ENCODE data around the gene PDE11A. TPM values are rescaled to one million over a fixed set of nuclear protein-coding genes. Genes with fewer than 3 reads are reported as not detected.

Gene PDE11A
- total RNA-seq, 2 experiments from 2014 or later = not detected

DNA sequence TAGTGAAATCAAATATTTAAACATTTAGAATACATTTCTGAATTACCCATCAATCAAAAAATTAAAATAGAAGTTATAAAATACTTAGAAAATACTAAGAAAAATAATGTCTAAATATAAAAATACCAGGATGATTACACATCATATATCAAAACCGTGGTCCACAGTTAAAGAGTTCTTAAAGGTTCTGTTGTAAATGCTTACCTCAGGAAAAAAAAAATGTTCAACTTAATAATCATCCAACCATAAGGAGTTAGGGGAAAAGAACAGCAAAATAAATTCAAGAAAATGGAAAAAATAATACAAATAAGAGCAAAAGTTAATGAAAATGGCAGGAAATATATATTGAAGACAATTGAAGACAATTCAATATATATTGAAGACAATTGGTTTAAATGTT, 43.2 kb downstream of the PDE11A start:
- no peaks in the 10 kb centered on the region for H3K36me3 ChIP-seq (ENCODE audit: insufficient read depth, low read length)
- H3K4me3 Mint-ChIP-seq = no peak overlapping the region
- no peak for ATAC-seq (ENCODE audit: poor library complexity)
- CTCF ChIA-PET = no interaction called here
- no peak overlapping the region for H3K27ac ChIP-seq (ENCODE audit: low read depth in 1 of 2, low read length in 2 of 2)
- H3K27me3 Mint-ChIP-seq = peaks cover 6% of the 10 kb centered on the region
- H3K4me1 Mint-ChIP-seq (ENCODE audit: low read depth) = no peaks in the 10 kb centered on the region
- intact Hi-C loops (cut with DNase I, micrococcal nuclease) = no loop called here
- TF ChIP-seq, protein P1, sequence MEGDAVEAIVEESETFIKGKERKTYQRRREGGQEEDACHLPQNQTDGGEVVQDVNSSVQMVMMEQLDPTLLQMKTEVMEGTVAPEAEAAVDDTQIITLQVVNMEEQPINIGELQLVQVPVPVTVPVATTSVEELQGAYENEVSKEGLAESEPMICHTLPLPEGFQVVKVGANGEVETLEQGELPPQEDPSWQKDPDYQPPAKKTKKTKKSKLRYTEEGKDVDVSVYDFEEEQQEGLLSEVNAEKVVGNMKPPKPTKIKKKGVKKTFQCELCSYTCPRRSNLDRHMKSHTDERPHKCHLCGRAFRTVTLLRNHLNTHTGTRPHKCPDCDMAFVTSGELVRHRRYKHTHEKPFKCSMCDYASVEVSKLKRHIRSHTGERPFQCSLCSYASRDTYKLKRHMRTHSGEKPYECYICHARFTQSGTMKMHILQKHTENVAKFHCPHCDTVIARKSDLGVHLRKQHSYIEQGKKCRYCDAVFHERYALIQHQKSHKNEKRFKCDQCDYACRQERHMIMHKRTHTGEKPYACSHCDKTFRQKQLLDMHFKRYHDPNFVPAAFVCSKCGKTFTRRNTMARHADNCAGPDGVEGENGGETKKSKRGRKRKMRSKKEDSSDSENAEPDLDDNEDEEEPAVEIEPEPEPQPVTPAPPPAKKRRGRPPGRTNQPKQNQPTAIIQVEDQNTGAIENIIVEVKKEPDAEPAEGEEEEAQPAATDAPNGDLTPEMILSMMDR (IDR thresholded peaks at IDR 0.05) = no peak
- H3K4me1 ChIP-seq (ENCODE audit: insufficient read depth, low read length) = no peaks in the 10 kb centered on the region
- DNase-seq = no peak
- POLR2A ChIA-PET = no interaction called here
- no peak overlapping the region for H3K27ac Mint-ChIP-seq
- no peaks in the 10 kb centered on the region for H3K9me3 Mint-ChIP-seq
- H3K9me3 ChIP-seq (ENCODE audit: control insufficient read depth in 1 of 2, insufficient read depth in 1 of 2, low read length in 2 of 2) = no peaks in the 10 kb centered on the region
- no peak overlapping the region for H3K4me3 ChIP-seq (ENCODE audit: low read length)
- H3K36me3 Mint-ChIP-seq (ENCODE audit: low read depth) = no peaks in the 10 kb centered on the region
- H3K27me3 ChIP-seq (ENCODE audit: control insufficient read depth in 1 of 2, insufficient read depth in 2 of 2, low read length in 2 of 2) = no peaks in the 10 kb centered on the region

DNA sequence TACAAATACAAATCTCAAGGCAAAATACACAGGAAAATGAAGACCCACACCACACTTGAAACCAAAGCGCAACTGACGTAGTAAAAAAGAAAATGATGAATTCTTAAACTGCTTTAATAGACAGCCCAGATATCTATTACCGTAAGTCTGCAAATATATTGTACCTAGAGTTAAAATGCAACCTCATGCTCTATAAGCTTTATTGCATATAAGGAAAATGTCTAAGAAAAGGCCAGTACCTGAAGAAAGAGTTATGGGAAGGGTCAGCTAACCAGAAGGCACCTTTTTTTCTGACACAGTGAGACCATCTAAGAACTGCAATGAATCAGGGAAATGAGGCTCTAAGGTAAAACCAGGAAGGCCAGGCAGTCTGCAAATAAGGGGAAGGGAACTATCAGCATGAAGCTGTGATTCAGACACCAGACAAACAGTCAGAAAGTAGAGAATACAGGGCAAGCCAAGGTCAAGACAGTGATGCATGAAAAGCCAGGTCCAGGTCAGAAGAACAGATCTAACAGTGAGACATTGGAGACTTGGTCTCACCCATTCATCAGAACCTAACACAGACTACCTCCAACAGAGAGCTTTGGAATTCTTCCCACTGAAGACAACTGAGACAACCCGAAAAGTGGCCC, 46.9 kb downstream of the PDE11A start:
- no peaks in the 10 kb centered on the region for H3K27me3 ChIP-seq (ENCODE audit: control insufficient read depth in 1 of 2, insufficient read depth in 2 of 2, low read length in 2 of 2)
- DNase-seq = no peak
- intact Hi-C loops (cut with DNase I, micrococcal nuclease) = no loop called here
- no peaks in the 10 kb centered on the region for H3K9me3 ChIP-seq (ENCODE audit: control insufficient read depth in 1 of 2, insufficient read depth in 1 of 2, low read length in 2 of 2)
- CTCF ChIA-PET = no interaction called here
- ATAC-seq (ENCODE audit: poor library complexity) = no peak
- H3K4me3 ChIP-seq (ENCODE audit: low read length) = no peak overlapping the region
- no peaks in the 10 kb centered on the region for H3K9me3 Mint-ChIP-seq
- H3K4me1 ChIP-seq (ENCODE audit: insufficient read depth, low read length) = no peaks in the 10 kb centered on the region
- H3K27ac Mint-ChIP-seq = no peak overlapping the region
- H3K36me3 Mint-ChIP-seq (ENCODE audit: low read depth) = no peaks in the 10 kb centered on the region
- POLR2A ChIA-PET = no interaction called here
- TF ChIP-seq, protein P1 (IDR thresholded peaks at IDR 0.05) = no peak
- H3K4me1 Mint-ChIP-seq (ENCODE audit: low read depth) = no peaks in the 10 kb centered on the region
- no peak overlapping the region for H3K27ac ChIP-seq (ENCODE audit: low read depth in 1 of 2, low read length in 2 of 2)
- no peaks in the 10 kb centered on the region for H3K36me3 ChIP-seq (ENCODE audit: insufficient read depth, low read length)
- peaks cover 6% of the 10 kb centered on the region for H3K27me3 Mint-ChIP-seq
- H3K4me3 Mint-ChIP-seq = no peak overlapping the region

DNA sequence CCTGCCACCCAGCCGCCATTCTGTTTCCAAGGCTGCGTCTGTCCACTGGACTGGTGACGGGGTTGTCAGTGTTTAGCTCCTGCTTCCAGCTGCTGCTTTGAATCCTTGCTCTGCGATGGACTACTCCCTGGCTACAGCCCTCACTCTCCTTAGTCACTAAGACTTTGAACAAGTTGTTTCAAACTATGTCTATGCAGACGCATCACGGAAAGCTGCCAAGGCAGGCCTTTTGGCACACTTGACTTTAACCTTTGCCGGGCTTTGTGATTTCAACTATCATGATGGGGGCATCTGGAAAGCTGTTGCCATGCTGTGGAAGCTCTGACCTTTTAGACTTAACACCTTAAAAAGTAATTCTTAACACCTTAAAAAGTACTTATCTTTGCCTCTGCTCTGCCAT, 54.4 kb downstream of the PDE11A start:
- ATAC-seq (ENCODE audit: poor library complexity) = no peak
- ChIA-PET POLR2A (no interaction called here), CTCF (no interaction called here)

More for the DNA sequence above, 54.4 kb downstream of the PDE11A start:
- intact Hi-C loops (cut with DNase I, micrococcal nuclease) = no loop called here
- H3K9me3 ChIP-seq (ENCODE audit: control insufficient read depth in 1 of 2, insufficient read depth in 1 of 2, low read length in 2 of 2) = no peaks in the 10 kb centered on the region
- TF ChIP-seq, protein P1 (IDR thresholded peaks at IDR 0.05) = no peak
- no peak for DNase-seq
- H3K27ac ChIP-seq (ENCODE audit: low read depth in 1 of 2, low read length in 2 of 2) = no peak overlapping the region
- Mint-ChIP-seq H3K4me1 (ENCODE audit: low read depth) (no peaks in the 10 kb centered on the region), H3K36me3 (ENCODE audit: low read depth) (no peaks in the 10 kb centered on the region), H3K9me3 (no peaks in the 10 kb centered on the region), H3K4me3 (no peak overlapping the region), H3K27me3 (no peaks in the 10 kb centered on the region), H3K27ac (no peak overlapping the region)
- no peak overlapping the region for H3K4me3 ChIP-seq (ENCODE audit: low read length)
- no peaks in the 10 kb centered on the region for H3K27me3 ChIP-seq (ENCODE audit: control insufficient read depth in 1 of 2, insufficient read depth in 2 of 2, low read length in 2 of 2)
- H3K4me1 ChIP-seq (ENCODE audit: insufficient read depth, low read length) = no peaks in the 10 kb centered on the region
- no peaks in the 10 kb centered on the region for H3K36me3 ChIP-seq (ENCODE audit: insufficient read depth, low read length)
